Stimulated activated CD4-positive, alpha-beta T cell treated with anti-CD3 and anti-CD28 coated beads, Interleukin-2, amount 100 ng/mL, for 48 hours (primary cell): Measurements from ENCODE around the gene NOLC1.

Experiments
- DNase-seq, 2 donors: peaks; one replicate each; pipeline ENCODE4 v3.0.0-alpha.2; 2020

NOLC1 gene

GRCh38 chr10:102151774-102152544, at the start of gene NOLC1:
NOLC1 (plus strand) TSS chr10:102152389; CDS start chr10:102152411, 22 bp downstream.
- DNase-seq = peak; percentile 99 to 100

- DNase-seq = no peak
Observed at GRCh38 chr10:102102421-102102820, 49.8 kb upstream of the NOLC1 start.

DNA sequence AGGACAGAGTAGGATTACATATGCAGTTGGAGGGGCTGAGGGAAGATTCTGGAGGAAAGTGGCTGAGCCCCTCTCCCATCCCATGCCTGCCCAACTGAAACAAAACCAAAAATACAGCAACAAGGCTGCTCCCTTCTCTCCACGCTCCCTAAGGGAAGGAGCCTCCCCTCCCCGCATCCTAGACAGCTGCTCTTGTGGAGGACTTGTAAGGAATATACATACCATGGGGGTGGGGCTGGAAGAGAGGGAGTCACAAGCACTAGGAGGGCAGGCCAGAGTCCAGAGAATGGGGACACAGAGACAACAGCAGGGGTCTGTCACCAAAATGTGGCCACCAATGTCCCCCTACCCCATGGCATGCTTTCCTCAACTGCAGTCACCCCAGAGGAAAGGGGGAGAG, 45.2 kb upstream of the NOLC1 start:
- no peak for DNase-seq

DNA sequence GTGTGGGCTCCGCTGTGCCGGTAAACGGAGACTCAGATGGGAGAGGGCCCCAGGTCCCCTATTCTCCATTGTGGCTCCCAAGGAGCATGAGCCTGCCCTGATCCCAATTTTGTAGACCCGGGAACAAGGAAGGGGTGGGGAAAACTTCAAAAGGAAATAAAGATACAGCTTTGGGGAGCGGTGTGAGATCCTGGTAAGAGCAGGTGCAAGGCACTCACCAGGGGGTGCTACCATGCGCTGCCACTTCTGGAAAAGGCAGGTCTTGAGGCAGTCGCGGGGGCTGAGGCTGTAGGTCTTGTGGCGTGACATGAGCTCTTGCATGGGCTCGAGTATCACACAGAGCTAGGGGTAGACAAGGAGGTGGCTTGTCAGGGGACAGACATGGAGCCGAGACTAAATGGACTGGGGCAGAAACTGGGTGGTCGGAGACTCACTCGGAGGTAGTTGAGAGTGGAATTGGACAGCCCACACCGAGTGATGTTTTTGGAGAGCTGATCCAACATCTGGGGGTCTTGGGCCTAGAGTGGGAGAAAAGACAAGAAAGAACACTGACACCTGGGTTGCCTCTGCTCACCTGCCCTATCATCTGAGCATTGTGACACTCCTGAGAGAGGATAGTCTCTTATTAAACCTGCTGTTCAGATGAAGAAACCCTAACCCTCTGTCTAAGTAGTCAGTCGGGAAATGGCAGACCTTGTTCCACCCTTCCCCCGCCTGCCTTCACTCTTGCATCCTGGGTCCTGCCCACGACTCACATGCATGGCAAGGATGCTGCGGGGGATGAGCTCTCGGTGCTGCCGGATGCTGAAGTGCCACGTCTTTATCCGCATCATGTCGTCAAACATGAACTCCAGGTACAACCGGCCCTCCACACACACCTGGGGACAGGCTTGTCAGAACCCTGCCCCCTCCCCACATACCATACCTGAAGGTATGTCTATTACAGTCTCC, 42.7 kb upstream of the NOLC1 start:
- DNase-seq = no peak

GRCh38 chr10:102111276-102111675, 40.9 kb upstream of the NOLC1 start:
- DNase-seq = no peak

- DNase-seq = no peak
Observed at GRCh38 chr10:102112210-102112817, 39.9 kb upstream of the NOLC1 start.

- DNase-seq = no peak
Observed at GRCh38 chr10:102113261-102113955, 38.8 kb upstream of the NOLC1 start.

DNA sequence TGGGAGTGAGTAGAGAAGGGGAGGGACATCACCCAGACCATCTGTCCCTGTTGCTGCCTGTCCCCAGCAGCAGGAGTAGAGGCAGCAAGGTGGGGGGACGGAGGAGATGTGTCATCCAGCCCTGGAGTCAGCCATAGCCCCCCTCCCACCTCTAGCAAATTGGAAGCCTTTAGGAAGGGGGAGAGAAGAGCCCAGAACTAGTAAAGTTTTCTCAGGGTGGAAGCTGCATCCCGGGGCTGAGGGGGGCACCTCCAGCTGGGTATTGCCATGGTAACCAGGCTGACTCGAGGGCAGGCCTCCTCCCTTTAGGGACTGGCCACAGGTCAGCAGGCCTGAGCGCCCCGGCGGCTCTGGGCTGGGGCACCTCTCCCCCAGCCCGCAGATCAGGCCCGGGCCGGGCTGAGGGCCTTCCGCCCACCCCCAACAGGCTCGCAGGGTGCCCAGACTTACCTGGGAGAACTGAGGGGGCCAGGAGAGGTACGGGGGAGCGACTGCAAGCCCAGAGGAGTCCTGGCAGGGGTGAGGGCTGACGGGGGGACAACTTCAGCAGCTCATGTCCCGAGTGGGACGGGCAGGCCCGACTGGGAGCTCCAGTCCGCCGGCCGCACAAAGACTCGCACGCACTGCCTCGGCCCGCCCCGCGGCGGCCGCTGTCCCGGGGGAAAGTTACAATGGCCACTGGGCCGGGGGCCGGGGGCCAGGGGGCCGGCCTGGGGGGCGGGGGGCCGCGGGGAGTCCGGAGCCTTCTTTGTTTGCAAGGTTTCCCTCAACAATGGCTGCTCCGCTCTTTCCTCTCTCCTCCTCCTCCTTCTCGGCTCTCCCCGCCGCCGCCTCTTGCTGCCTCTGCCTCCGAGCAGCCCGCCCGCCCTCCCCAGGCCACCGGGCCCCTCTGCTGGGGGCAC, 38.0 kb upstream of the NOLC1 start:
- no peak for DNase-seq

GRCh38 chr10:102114861-102115618, 37.1 kb upstream of the NOLC1 start:
- peak; percentile 82 to 85 for DNase-seq

- DNase-seq = no peak
Observed at GRCh38 chr10:102115775-102116174, 36.4 kb upstream of the NOLC1 start.

GRCh38 chr10:102116656-102117055, 35.5 kb upstream of the NOLC1 start:
- DNase-seq = no peak

DNA sequence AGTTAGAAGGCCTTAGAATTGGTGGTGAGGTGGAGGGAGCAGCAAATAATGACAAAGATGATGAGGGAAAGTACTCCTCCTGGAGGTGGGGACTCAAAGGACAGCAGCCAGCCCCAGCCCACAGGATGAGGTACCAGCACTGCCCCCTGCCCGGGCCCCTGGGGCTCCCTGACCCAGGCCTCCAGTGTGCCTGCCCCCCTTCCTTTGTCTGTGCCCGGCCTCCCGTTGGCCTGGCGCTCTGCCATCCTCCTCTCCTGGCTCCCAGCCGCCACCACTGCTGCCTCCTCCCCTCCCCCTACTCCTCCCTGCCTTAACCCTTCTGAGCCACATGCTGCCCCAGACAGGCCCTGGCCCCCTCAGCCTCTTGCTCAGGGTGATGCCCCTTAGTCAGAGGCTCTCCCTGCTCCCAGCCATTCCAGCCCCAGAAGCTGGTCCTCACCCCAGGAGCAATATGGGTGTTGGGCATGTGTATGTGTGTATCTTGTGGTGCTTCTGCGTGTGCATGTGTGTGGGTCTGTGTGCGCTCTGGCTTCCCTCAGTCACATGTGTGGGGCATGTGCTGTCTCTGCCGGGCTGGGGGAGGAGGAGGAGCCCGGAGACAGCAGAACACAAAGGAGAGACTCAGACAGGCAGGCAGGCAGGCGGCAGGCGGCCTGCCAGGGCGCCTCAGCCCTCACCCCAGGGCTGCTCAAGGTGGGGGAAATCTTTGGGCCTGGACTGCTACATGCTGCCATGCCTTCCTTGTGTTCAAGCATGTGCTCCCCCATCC, 34.6 kb upstream of the NOLC1 start:
- peak; percentile 42 to 47 for DNase-seq

- no peak for DNase-seq
Observed at GRCh38 chr10:102118867-102119266, 33.3 kb upstream of the NOLC1 start.

DNA sequence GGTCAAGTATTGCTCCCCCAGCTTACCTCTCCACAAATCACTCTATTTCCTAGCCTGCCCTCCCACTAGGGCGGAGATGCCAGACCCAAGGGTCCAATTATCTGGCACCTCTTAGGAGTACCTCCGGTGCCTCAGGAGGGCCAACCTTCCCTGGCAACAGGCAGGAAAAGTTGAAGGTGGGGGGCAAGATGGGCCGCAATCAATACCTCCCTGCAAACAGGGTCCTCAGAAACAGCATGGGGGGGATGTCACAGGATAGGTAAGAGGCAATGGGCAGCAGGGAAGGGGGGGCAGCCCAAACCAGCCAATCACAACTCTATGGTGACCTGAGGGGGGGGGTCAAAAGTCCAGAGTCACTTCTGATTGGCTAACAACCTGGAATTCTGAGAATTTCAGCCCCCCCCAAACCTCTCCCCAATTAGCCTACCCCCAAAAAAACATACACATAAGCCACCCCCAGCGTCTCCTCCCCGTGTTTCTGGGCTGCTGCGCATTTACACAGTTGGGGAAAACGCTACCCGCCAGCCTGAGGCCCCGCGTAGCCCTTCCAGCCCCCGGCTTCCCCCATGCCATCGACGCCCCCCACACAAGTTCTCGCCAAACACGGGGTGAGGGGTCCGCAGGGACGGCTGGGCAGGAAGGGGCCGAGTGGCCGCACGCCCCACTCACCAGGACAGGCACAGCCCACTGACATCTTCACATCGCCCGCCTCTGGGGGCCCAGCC, 32.6 kb upstream of the NOLC1 start:
- DNase-seq = peak; percentile 41 to 42

- peak; percentile 52 to 55 for DNase-seq
Observed at GRCh38 chr10:102120142-102120990, 31.8 kb upstream of the NOLC1 start, which contains the start of gene LDB1. LDB1 (minus strand) TSS chr10:102120368; CDS start chr10:102120110, 258 bp downstream.

- no peak for DNase-seq
Observed at GRCh38 chr10:102120991-102121738, 31.0 kb upstream of the NOLC1 start.

DNA sequence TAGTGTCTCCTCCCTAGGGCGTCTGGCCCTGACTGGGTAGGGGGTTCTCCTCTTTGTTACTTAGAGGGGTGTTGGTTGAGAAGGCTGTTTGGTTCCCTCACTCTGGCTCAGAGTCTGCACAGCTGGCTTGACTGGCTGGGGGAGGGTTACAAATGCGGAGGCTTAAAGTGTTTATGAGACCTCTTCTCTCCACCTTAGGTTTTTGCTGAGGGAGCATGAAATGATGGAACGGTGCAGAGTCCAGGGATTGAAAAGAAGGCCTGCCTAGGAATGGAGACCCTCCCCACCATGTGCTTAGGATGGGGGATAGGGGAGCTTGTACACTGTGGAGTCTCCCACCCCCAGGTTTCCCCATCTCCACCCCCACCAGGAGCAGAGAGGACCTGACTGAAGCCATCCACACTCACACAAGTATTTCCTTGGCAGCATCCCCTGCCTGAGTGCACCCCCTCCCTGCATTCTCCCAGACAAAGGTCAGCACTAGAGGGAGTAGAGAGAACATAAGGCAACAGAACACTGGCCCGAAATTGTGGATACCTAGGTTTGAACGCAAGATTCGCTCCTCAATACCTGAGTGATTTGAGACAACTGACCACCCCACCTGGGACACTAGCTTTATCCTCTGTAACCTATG, 30.3 kb upstream of the NOLC1 start:
- DNase-seq = no peak
